Pancreas (tissue), 10 donors: ENCODE data around the gene UBE2E2. TPM values are rescaled to one million over a fixed set of nuclear protein-coding genes. Genes with fewer than 3 reads are reported as not detected.

Experiments
- ATAC-seq, 4 donors: fragments of 200-7000 bp; cut with Tn5 transposase; one replicate each; pipeline versions ENCODE4 v1.8.0 to v1.9.1; 2020; ENCODE audit warnings: mild to moderate bottlenecking in 4 of 4, moderate library complexity in 4 of 4
- DNase-seq, 6 donors: peaks; one replicate each; pipeline ENCODE4 v3.0.0-alpha.2; 2020
- FAIRE-seq: peaks from 2 replicates; lab custom pipeline; 2012; peaks lifted over from hg19 to GRCh38; lab: Jason Lieb, UNC
- H3K27ac ChIP-seq, 4 donors: fragments of 200-600 bp; sonication (generic); 1 replicate in 3 of 4; 2 replicates in 1 of 4; pipeline versions ENCODE4 v1.5.0 to v1.8.0; 2020
- H3K27me3 ChIP-seq, 4 donors: fragments of 200-600 bp; one replicate each; pipeline ENCODE4 v1.8.0; 2021
- H3K36me3 ChIP-seq, 3 donors: fragments of 200-600 bp; sonication (generic) in 1 of 3; one replicate each; pipeline versions ENCODE4 v1.5.0 to v1.8.0; 2020 to 2021
- H3K4me1 ChIP-seq, 3 donors: fragments of 200-600 bp; one replicate each; pipeline ENCODE4 v1.8.0; 2021
- H3K4me3 ChIP-seq, 4 donors: fragments of 200-600 bp; sonication (generic) in 2 of 4; one replicate each; pipeline versions ENCODE4 v1.5.0 to v1.8.0; 2020 to 2021
- H3K9me3 ChIP-seq, 4 donors: fragments of 200-600 bp; one replicate each; pipeline ENCODE4 v1.8.0; 2021
- WGBS, 2 donors: extraction: QIAGEN DNeasy Blood & Tissue Kit; methylation state at CpG; one replicate each; pipeline ENCODE4 v1.1.7; 2013; 5-methylcytosine and 5-hydroxymethylcytosine counted together
- intact Hi-C, 3 donors: fragments of 100-400 bp; cut with DNase I; formaldehyde crosslinking; loops; one replicate each; pipeline versions ENCODE4 v1.11.1 to v1.14.2; 2022
- polyA plus RNA-seq, 2 donors: library from polyadenylated mRNA; stranded (reverse); fragments of 200-250 nt; gene quantifications; one replicate each; pipeline ENCODE4 v1.2.3, GENCODE V29; 2013
- total RNA-seq, 6 donors: library from RNA; stranded (reverse); fragmentation: NEBNext Ultra II Directional in 4 of 6; extraction: Animal tissue kit (Norgen Biotek cat#: 25700) in 4 of 6; gene quantifications; one replicate each; pipeline versions ENCODE4 v1.2.1 to v1.2.4, GENCODE V29; 2021 to 2023
- TF ChIP-seq, protein P1 (sequence below), 4 donors: fragments of 200-600 bp; sonication (generic) in 3 of 4; IDR thresholded peaks; one replicate each; pipeline versions ENCODE4 v1.5.0 to v1.8.0; 2021; ENCODE audit warnings: antibody characterized with exemption in 4 of 4
- donor health status: healthy with polysubstance abuse.
- donor health status: DM: no; HTN: no; CAD: no; lungs with moderate emphysema.
- donor health status: DM: no; HTN: no; CAD: no.
- donor health status: control.
- donor health status: control.
- donor health status: Bipolar disorder and iron deficiency.
- donor health status: DM: yes; HTN: yes; CAD: no.
- donor health status: DM: no; HTN: no; CAD: no.
- donor health status: DM: no; HTN: no; CAD: no.
- donor health status: DM: yes; HTN: yes; CAD: no.

UBE2E2 gene
- total and polyA plus RNA-seq, 8 donors, result 3.3 to 11.6 (median 5.8) TPM

- intact Hi-C loops, result no loop called here
- TF ChIP-seq, protein P1, sequence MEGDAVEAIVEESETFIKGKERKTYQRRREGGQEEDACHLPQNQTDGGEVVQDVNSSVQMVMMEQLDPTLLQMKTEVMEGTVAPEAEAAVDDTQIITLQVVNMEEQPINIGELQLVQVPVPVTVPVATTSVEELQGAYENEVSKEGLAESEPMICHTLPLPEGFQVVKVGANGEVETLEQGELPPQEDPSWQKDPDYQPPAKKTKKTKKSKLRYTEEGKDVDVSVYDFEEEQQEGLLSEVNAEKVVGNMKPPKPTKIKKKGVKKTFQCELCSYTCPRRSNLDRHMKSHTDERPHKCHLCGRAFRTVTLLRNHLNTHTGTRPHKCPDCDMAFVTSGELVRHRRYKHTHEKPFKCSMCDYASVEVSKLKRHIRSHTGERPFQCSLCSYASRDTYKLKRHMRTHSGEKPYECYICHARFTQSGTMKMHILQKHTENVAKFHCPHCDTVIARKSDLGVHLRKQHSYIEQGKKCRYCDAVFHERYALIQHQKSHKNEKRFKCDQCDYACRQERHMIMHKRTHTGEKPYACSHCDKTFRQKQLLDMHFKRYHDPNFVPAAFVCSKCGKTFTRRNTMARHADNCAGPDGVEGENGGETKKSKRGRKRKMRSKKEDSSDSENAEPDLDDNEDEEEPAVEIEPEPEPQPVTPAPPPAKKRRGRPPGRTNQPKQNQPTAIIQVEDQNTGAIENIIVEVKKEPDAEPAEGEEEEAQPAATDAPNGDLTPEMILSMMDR (IDR thresholded peaks at IDR 0.05), result no peak
- no peaks in the 10 kb centered on the region for H3K36me3 ChIP-seq
- no peak overlapping the region for H3K27ac ChIP-seq
- FAIRE-seq, result no peak
- H3K4me1 ChIP-seq, result no peaks in the 10 kb centered on the region
- no peak overlapping the region for H3K4me3 ChIP-seq
- H3K27me3 ChIP-seq, result no peaks in the 10 kb centered on the region
- no peak for DNase-seq
- no peak for ATAC-seq
- 97 to 100% methylated on average over 1 of the region's 1 CpG for WGBS, 2 donors
- H3K9me3 ChIP-seq, result no peaks in the 10 kb centered on the region
Observed at GRCh38 chr3:23468203-23468602, 265.1 kb downstream of the UBE2E2 start.

GRCh38 chr3:23474580-23475357, 271.6 kb downstream of the UBE2E2 start:
- ATAC-seq (no peak), FAIRE-seq (no peak), DNase-seq (no peak)
- H3K9me3 ChIP-seq, result no peaks in the 10 kb centered on the region
- no peaks in the 10 kb centered on the region for H3K4me1 ChIP-seq
- intact Hi-C loops, result no loop called here
- H3K36me3 ChIP-seq, result no peaks in the 10 kb centered on the region
- no peak overlapping the region for H3K27ac ChIP-seq
- no peaks in the 10 kb centered on the region for H3K27me3 ChIP-seq
- no peak overlapping the region for H3K4me3 ChIP-seq
- TF ChIP-seq, protein P1 (IDR thresholded peaks at IDR 0.05), result no peak
- 91 to 95% methylated on average over 4 of the region's 4 CpGs for WGBS, 2 donors

- Histone ChIP-seq H3K27ac (no peak overlapping the region), H3K36me3 (no peaks in the 10 kb centered on the region), H3K27me3 (no peaks in the 10 kb centered on the region), H3K4me3 (no peak overlapping the region), H3K4me1 (no peaks in the 10 kb centered on the region), H3K9me3 (no peaks in the 10 kb centered on the region)
- no peak for FAIRE-seq
- intact Hi-C loops, result no loop called here
- WGBS, 2 donors, result 62 to 65% methylated on average over 2 of the region's 2 CpGs
- DNase-seq, result no peak
- no peak for ATAC-seq
- TF ChIP-seq, protein P1 (IDR thresholded peaks at IDR 0.05), result no peak
Observed at GRCh38 chr3:23475446-23475845, 272.3 kb downstream of the UBE2E2 start.

DNA sequence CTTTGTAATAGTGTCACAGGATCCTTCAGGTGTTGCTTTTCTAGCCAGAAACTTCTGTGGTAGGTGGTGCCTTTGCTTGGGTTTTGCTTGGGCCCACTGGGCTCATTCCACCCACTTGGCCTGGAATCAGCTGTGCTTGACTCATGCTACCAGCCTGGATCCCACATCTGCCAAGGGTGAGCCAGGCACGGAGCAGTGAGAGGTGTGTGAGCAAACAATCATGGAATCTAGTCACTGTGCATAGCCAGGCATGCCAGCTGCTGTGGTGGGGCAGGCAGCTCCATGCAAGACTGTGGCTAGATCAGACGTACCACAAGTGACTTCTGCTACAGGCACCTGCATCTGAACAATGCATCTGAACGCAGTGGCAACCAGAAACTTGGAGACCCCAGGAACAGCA, 275.9 kb downstream of the UBE2E2 start:
- no peaks in the 10 kb centered on the region for H3K9me3 ChIP-seq
- FAIRE-seq (no peak), ATAC-seq (no peak), DNase-seq (no peak)
- WGBS, 2 donors, result 94 to 96% methylated on average over 3 of the region's 3 CpGs
- no peaks in the 10 kb centered on the region for H3K4me1 ChIP-seq
- no peaks in the 10 kb centered on the region for H3K27me3 ChIP-seq
- intact Hi-C loops, result no loop called here
- no peak overlapping the region for H3K4me3 ChIP-seq
- H3K27ac ChIP-seq, result no peak overlapping the region
- no peaks in the 10 kb centered on the region for H3K36me3 ChIP-seq
- TF ChIP-seq, protein P1 (IDR thresholded peaks at IDR 0.05), result no peak
